HG03045 (cell line): ENCODE data around the gene NOTCH1.

ENCODE experiments used
- ATAC-seq: cut with Tn5 transposase; IDR thresholded peaks from one replicate; pipeline ENCODE4 v1.9.1; 2021; ENCODE audit warnings: mild to moderate bottlenecking, moderate library complexity; ENCODE audit not compliant: unreplicated experiment

NOTCH1 gene

GRCh38 chr9:136518623-136519022 lies 27.2 kb downstream of the NOTCH1 start:
- no peak for ATAC-seq

GRCh38 chr9:136517950-136518349 lies 27.9 kb downstream of the NOTCH1 start:
- ATAC-seq = no peak

- no peak for ATAC-seq
Observed at GRCh38 chr9:136517012-136517743, 28.7 kb downstream of the NOTCH1 start.

GRCh38 chr9:136516191-136516654 lies 29.6 kb downstream of the NOTCH1 start:
- no peak for ATAC-seq

- no peak for ATAC-seq
Observed at GRCh38 chr9:136515276-136515675, 30.6 kb downstream of the NOTCH1 start.

GRCh38 chr9:136514022-136514714 lies 31.7 kb downstream of the NOTCH1 start:
- ATAC-seq = no peak

GRCh38 chr9:136513191-136513590 lies 32.7 kb downstream of the NOTCH1 start:
- no peak for ATAC-seq

- no peak for ATAC-seq
Observed at GRCh38 chr9:136512651-136513071, 33.2 kb downstream of the NOTCH1 start.

- no peak for ATAC-seq
Observed at GRCh38 chr9:136511670-136512592, 33.9 kb downstream of the NOTCH1 start.

- no peak for ATAC-seq
Observed at GRCh38 chr9:136511144-136511669, 34.6 kb downstream of the NOTCH1 start.

- no peak for ATAC-seq
Observed at GRCh38 chr9:136510561-136510960, 35.3 kb downstream of the NOTCH1 start.

- no peak for ATAC-seq
Observed at GRCh38 chr9:136509549-136509948, 36.3 kb downstream of the NOTCH1 start.

GRCh38 chr9:136508729-136509500 lies 36.9 kb downstream of the NOTCH1 start:
- no peak for ATAC-seq

- ATAC-seq = no peak
Observed at GRCh38 chr9:136507992-136508375, 37.9 kb downstream of the NOTCH1 start.

GRCh38 chr9:136507221-136507991 lies 38.4 kb downstream of the NOTCH1 start:
- ATAC-seq = no peak

- no peak for ATAC-seq
Observed at GRCh38 chr9:136506425-136506824, 39.4 kb downstream of the NOTCH1 start.

GRCh38 chr9:136505406-136506403 lies 40.1 kb downstream of the NOTCH1 start:
- no peak for ATAC-seq
